ENCODE measurements around the gene TCAF1.
"Not testable (repeated sequence)": the region's sequence is repeated elsewhere in the genome, so short reads cannot be mapped to it uniquely, and the experiment has no call there.

TCAF1 gene

DNA sequence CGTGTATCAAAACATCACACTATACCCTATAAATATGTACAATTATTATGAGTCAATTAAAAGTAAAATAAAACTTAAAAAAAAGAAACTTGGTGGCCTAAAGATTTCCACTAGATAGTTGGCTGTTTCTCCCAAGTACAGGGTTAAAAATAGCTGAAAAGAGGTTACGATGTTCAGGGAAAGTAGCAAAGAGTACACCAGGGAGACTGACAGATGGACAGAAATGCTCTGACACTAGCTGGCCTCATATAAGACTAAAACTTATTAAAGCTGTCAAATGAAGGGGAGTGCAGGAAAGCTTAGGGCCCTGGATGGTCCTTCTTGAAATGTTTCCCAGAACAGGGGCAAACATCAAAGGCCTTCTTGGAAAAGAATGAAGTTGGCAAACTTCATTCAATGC is 51.3 kb downstream of the TCAF1 start:
- DNase-seq (ENCODE audit: extremely low read depth, low read depth): no peak
- no peak overlapping the region for H3K4me3 ChIP-seq (replicated peaks; ENCODE audit: low read depth, low read length)
- TF ChIP-seq, protein P1, sequence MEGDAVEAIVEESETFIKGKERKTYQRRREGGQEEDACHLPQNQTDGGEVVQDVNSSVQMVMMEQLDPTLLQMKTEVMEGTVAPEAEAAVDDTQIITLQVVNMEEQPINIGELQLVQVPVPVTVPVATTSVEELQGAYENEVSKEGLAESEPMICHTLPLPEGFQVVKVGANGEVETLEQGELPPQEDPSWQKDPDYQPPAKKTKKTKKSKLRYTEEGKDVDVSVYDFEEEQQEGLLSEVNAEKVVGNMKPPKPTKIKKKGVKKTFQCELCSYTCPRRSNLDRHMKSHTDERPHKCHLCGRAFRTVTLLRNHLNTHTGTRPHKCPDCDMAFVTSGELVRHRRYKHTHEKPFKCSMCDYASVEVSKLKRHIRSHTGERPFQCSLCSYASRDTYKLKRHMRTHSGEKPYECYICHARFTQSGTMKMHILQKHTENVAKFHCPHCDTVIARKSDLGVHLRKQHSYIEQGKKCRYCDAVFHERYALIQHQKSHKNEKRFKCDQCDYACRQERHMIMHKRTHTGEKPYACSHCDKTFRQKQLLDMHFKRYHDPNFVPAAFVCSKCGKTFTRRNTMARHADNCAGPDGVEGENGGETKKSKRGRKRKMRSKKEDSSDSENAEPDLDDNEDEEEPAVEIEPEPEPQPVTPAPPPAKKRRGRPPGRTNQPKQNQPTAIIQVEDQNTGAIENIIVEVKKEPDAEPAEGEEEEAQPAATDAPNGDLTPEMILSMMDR (IDR thresholded peaks at IDR 0.05; ENCODE audit: low read depth, low read length, missing control alignments): no peak

DNA sequence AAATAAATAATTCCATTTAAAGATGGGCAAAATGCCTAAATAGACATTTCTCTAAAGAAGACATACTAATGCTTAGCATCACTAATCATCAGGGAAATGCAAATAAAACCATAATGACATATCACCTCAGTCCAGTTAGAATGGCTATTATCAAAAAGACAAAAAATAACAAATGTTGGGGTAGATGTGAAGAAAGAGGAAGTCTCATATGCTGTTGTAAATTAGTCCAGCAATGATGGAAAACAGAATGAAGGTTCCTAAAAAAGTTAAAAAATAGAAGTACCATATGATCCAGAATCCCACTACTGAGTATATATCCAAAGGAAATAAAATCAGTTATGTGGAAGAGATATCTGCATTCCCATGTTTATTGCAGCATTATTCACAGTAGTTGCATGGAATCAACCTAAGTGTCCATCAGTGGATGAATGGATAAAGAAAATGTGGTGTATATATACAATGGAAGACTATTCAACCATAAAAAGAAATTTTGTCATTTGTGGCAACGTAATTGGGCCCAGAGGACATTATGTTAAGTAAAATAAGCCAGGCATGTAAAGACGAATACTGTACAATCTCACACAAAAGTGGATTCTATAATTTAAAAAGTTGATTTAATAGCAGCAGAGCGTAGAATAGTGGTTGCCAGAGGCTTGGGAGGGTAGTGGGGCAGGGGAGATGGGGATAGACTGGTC is 52.0 kb downstream of the TCAF1 start:
- DNase-seq (ENCODE audit: extremely low read depth, low read depth): no peak
- no peak overlapping the region for H3K4me3 ChIP-seq (replicated peaks; ENCODE audit: low read depth, low read length)
- TF ChIP-seq, protein P1 (IDR thresholded peaks at IDR 0.05; ENCODE audit: low read depth, low read length, missing control alignments): no peak

DNA sequence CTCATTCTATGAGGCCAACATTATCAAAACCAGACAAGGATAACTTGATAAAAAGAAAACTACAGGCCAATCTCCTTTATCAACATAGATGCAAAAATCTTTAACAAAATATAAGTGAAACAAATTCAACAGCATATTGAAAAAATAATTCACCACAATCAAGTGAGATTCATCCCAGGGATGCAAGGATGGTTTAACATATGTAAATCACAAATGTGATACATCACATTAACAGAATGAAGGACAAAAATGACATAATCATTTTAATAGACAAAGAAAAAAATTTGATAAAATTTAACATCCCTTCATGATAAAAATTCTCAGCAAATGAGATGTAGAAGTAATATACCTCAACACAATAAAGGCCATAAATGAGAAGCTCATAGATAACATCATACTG is 53.8 kb downstream of the TCAF1 start:
- TF ChIP-seq, protein P1 (IDR thresholded peaks at IDR 0.05; ENCODE audit: low read depth, low read length, missing control alignments): no peak
- H3K4me3 ChIP-seq (replicated peaks; ENCODE audit: low read depth, low read length): no peak overlapping the region
- no peak for DNase-seq (ENCODE audit: extremely low read depth, low read depth)

DNA sequence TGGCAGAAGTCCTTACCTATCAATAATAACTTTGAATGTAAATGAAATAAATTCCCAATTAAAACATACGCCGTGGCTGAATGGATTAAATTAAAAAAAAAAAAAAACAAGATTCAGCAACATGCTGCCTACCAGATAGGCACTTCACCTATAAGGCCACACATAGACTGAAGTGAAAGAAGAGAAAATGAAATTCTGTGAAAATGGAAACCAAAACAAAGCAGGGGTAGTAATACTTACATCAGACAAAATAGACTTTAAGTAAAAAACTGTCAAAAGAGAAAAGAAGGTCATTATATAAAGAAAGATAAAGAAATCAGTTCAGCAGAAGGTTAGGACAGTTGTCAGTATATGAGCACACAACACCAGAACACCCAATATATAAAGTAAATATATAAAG is 55.3 kb downstream of the TCAF1 start:
- TF ChIP-seq, protein P1 (IDR thresholded peaks at IDR 0.05; ENCODE audit: low read depth, low read length, missing control alignments): no peak
- no peak for DNase-seq (ENCODE audit: extremely low read depth, low read depth)

DNA sequence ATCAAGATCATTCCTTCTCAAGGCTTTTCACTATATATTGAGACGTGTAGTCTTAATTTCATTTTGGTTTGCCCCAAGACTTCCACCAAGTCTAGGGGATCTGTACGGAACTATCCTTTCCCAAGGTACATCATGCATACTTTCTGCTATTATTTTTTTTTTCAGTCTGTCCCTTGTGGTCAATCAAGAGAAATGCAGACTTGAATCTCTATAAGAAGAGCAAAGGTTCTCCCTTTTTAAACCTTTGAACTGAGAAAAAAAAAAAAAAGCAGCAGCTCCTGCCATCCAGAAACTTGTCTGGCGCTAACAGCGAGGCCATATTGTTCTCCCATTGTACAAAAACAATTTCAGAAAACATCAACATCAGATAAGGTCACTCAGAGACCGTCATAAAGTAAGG is 60.3 kb downstream of the TCAF1 start:
- H3K4me3 ChIP-seq (replicated peaks; ENCODE audit: low read depth, low read length); DNase-seq (ENCODE audit: extremely low read depth, low read depth): not testable (repeated sequence)

More for the DNA sequence above, 55.3 kb downstream of the TCAF1 start:
- no peak overlapping the region for H3K4me3 ChIP-seq (replicated peaks; ENCODE audit: low read depth, low read length)

DNA sequence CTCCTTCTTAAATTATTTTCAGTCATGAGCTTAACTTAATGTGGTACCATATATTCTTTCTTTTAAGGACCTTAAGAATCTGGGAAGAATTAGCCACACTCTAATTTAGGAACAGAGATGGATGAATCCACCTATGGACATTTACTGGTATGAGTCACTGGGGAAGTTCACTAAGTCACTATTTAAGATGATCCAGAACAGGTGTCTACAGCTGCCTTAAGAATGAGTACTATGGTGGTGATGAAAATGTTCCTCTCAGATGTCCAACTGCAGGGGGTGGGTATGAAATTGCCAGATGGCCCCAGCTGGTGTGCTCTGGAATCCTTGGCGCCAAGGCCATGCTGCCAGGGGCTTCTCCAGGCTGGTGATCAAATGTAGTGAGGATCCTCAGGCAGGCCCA is 61.9 kb downstream of the TCAF1 start:
- H3K4me3 ChIP-seq (replicated peaks; ENCODE audit: low read depth, low read length); DNase-seq (ENCODE audit: extremely low read depth, low read depth): not testable (repeated sequence)

DNA sequence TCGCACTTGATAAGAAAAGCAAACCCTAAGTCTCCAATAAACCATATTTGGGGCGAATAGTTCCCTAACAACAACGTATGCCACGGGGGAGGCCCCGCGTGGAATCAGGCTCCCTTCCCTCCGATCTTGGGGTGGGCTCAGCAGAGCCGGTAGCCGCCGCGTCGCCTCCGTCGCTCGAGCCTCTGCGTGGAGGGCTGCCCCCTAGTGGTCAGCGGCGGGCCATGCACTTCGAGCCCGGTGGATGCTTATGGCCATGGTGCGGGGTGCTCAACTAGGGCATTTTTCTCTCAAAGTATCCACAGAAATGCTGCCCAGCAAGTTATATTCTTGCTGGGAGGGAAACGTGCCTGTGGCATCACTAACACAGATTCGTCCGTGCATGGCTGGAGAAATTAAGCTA is 64.8 kb downstream of the TCAF1 start:
- TF ChIP-seq, protein P1 (IDR thresholded peaks at IDR 0.05; ENCODE audit: low read depth, low read length, missing control alignments): peak; percentile 31
- DNase-seq (ENCODE audit: extremely low read depth, low read depth): not testable (repeated sequence)
- H3K4me3 ChIP-seq (replicated peaks; ENCODE audit: low read depth, low read length): peak overlapping the region; percentile 27

DNA sequence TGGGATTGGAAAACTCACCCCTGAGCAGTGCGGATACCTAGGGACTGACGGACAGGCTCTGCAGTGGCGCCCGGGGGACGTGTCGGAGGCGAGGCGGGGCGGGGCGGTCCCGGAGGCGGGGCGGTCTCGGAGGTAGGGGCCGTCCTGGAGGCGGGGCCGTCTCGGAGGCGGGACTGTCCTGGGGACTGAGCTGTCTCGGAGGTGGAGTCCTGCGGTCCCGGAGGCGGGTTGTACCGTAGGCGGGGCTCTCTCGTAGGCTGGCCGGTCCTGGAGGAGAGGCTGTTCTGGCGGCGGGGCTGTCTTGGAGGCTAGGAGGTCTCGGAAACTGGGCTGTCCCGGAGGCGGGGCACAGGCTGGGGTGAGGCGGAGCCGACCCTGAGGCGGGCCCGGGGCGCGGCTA is 65.4 kb downstream of the TCAF1 start:
- not testable (repeated sequence) for DNase-seq (ENCODE audit: extremely low read depth, low read depth)
- H3K4me3 ChIP-seq (replicated peaks; ENCODE audit: low read depth, low read length): peak overlapping the region; percentile 38

DNA sequence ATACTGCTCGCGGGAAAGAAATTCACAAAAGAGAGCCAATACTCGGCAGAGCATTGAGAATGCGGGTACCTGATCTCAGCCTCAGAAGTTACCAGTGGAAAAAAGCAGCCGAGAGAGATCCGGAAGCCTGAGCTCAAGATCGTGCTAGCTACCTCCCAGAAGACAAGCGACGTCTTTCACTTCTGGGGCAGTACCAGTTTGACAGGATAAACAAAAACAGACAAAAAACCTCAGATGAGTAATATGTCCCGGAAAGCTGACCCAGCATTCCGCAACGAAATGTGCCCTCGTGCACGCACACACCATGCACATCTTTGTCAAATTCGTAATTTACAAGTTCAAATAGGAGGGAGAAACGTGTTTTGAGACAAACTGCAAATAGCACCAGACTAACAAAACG is 65.9 kb downstream of the TCAF1 start:
- peak overlapping the region; percentile 38 for H3K4me3 ChIP-seq (replicated peaks; ENCODE audit: low read depth, low read length)
- not testable (repeated sequence) for DNase-seq (ENCODE audit: extremely low read depth, low read depth)

DNA sequence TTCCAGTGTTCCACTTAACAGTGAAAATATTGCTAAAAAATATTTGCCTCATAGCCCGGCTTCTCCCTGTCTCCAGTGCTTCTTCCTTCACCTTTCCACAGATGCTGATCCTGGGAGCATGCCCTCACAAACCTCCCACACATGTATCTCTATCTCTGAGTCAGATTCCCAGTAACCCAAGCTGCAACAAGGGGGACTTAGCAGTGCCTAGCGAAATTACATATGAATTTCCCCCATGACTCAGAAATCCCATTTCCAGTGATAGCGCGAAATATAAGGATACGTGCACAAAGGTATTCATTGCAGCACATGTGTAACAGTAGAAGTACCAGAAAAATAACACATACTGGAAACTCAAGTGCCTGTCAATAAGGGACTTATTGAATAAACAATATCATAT is 75.4 kb downstream of the TCAF1 start:
- H3K4me3 ChIP-seq (replicated peaks; ENCODE audit: low read depth, low read length); DNase-seq (ENCODE audit: extremely low read depth, low read depth): not testable (repeated sequence)

DNA sequence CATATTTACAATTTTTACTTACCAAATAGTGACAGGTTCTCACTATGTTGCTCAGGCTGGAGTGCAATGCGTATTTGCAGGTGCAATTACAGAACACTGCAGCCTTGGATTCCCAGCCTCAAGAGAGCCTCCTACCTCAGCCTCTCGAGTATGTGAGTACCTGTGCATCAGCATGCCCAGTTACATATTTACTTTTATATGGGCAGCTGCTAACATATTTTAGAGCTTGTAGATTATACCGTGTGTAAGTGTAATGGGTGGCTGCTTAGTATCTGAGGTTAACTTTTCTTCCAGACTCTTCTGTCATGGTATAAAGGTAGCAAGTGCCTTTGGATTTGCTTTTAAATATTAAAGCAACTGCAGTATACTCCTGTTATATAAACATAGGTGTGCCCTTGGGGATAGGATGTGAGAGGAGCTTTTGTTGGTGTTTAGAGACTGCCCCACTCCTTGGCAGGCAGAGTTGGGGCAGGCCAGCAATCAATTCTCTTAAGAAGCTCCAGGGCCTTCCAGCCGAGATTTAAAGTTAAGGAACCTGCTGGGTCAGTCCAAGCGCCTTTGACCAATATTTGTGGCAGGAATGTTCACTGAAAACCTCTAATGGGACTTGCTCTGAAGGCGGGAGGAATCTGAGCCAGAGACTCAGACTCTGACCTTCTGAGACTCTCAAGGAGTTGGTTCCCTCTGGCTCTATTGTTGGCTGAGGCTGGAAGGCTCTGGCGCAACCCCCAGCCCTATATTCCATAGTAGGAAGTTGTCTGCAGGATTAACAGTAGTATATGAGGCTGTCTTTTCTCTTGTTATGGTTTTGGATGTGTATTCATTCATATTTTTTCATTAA is 77.5 kb downstream of the TCAF1 start:
- H3K4me3 ChIP-seq (replicated peaks; ENCODE audit: low read depth, low read length); DNase-seq (ENCODE audit: extremely low read depth, low read depth): not testable (repeated sequence)

DNA sequence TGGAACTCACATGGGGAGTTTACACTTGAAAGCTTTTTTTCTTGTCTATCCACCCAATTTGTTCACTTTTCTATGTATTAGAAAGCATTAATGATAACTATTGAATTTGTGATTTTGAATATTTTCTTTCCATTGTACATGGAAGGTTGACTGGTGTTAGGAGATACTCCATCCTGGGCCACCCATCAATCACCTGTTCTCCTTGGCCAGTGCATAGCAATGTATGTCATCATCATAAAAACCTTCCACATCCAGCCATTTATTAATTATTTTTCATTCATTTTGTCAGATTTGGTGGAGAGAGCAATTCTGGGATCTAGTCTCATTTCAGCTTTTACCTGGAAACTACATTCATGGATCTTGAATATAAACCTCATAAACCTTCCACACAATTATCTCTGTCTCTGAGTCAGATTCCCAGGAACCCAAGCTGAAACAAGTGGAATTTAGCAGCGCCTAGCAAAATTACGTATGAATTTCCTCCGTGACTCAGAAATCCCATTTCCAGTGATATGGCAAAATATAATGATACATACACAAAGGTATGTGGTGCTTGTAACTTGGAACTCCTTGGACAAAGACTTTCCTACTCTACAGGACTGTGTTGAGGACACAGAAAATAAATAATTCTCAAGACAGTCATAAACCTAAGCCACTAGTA is 78.2 kb downstream of the TCAF1 start:
- H3K4me3 ChIP-seq (replicated peaks; ENCODE audit: low read depth, low read length); DNase-seq (ENCODE audit: extremely low read depth, low read depth): not testable (repeated sequence)
